ENCODE measurements around the gene CACNA2D2.

The CACNA2D2 gene

DNA sequence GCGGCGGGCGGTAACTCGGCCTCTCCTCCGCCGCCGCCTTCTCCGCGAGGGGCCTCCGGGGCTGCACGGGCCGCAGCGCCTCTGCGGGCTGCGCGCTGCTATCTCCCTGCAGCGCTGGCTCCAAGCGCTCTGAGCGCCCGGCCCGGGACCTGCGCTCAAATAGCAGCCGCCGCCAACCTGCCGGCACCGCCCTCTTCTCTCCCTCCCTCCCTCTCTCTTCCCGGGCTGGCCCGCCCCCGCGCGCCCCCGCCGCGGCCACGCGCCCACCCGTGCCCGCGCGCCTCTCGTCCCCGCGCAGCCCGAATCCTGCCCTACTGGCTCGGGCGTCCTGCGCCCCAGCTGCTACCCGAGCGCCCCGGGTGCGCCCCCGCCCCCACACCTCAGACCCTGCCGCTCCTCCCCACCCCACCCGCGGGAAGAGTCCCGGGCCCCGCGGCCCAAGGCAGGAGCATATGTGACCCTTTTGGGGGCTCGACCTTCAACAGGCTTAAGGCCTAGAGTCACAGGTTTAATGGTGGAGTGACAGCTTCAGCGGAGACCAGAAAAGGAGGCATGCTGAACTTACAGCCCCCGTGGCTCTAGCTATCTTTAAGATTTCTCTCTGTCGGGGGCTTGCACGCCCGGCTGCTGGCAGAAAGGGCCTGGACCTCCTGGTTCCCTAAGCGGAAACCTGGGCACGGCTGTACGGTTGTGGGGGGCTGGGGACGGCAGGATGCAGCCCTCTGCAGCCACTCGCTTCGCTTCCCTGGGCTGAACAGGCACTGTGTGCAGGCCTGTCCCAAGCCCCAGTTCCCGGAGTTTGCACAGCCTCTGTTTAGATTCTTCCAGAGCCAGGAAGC, at the start of gene CACNA2D2:
TSS of gene CACNA2D2 (minus strand) at position 131 of the 839 bp plus-strand sequence. CDS start 211 bp downstream, outside the sequence.
- peak within 1 kb of the TSS; percentile 12; the same call in 1 of the 2 replicates for H3K27ac ChIP-seq
- 0 out of 2 replicates have a peak, but pooled peaks have one; percentile 14 for TF ChIP-seq ZFX (IDR thresholded peaks at IDR 0.05)
- TF ChIP-seq, protein P1, sequence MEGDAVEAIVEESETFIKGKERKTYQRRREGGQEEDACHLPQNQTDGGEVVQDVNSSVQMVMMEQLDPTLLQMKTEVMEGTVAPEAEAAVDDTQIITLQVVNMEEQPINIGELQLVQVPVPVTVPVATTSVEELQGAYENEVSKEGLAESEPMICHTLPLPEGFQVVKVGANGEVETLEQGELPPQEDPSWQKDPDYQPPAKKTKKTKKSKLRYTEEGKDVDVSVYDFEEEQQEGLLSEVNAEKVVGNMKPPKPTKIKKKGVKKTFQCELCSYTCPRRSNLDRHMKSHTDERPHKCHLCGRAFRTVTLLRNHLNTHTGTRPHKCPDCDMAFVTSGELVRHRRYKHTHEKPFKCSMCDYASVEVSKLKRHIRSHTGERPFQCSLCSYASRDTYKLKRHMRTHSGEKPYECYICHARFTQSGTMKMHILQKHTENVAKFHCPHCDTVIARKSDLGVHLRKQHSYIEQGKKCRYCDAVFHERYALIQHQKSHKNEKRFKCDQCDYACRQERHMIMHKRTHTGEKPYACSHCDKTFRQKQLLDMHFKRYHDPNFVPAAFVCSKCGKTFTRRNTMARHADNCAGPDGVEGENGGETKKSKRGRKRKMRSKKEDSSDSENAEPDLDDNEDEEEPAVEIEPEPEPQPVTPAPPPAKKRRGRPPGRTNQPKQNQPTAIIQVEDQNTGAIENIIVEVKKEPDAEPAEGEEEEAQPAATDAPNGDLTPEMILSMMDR (conservative IDR thresholded peaks at IDR 0.05): no peak

- no peak for TF ChIP-seq ZFX (IDR thresholded peaks at IDR 0.05)
- TF ChIP-seq, protein P1 (conservative IDR thresholded peaks at IDR 0.05): no peak
- H3K27ac ChIP-seq: no peak overlapping the region
These were observed 49.2 kb upstream of the CACNA2D2 start for GRCh38 chr3:50552598-50552997.

GRCh38 chr3:50551681-50552435, 48.4 kb upstream of the CACNA2D2 start:
- no peak overlapping the region for H3K27ac ChIP-seq
- TF ChIP-seq ZFX (IDR thresholded peaks at IDR 0.05): no peak
- TF ChIP-seq, protein P1 (conservative IDR thresholded peaks at IDR 0.05): no peak; the same call in 1 of the 2 replicates

DNA sequence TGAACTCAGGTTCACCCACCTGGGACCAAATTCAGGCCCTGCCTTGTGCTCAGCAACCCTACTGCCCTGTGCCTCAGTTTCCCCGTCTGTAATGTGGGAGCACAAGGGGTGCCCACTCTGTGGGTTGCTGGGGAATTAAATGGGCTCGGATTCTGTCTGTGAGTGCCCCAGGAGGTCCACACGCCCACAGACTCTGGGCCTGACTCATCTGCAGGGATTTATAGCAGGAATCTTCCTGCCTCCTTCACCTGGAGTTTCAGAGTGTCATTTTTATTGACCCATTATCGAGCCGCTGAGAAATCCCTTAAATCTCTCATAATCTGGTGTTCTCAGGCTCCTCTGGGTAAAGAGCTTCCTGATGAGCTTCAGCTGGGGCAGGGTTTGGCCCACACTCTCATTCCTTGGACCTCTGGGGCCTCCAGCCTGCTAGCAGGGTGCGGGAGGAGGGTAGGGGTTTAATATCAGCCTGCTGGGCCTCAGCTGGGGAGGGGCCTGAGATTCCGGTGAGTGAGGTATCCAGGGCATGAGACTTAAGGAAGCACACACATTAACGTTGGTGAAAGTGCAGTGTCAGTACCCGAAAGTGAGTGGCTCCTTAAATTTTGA, 47.7 kb upstream of the CACNA2D2 start:
- TF ChIP-seq ZFX (IDR thresholded peaks at IDR 0.05): no peak
- TF ChIP-seq, protein P1 (conservative IDR thresholded peaks at IDR 0.05): no peak
- H3K27ac ChIP-seq: no peak overlapping the region

- TF ChIP-seq, protein P1 (conservative IDR thresholded peaks at IDR 0.05): peak; percentile 82
- TF ChIP-seq ZFX (IDR thresholded peaks at IDR 0.05): no peak
- no peak overlapping the region for H3K27ac ChIP-seq
These were observed 46.8 kb upstream of the CACNA2D2 start for GRCh38 chr3:50550079-50550736.

- no peak overlapping the region for H3K27ac ChIP-seq
- no peak for TF ChIP-seq ZFX (IDR thresholded peaks at IDR 0.05)
- TF ChIP-seq, protein P1 (conservative IDR thresholded peaks at IDR 0.05): no peak
These were observed 45.8 kb upstream of the CACNA2D2 start for GRCh38 chr3:50549226-50549625.
